MCF 10A (cell line): Measurements from ENCODE around the gene SYNE1. TPM values are rescaled to one million over a fixed set of nuclear protein-coding genes. Genes with fewer than 3 reads are reported as not detected.

Source experiments
- BruUV-seq: library from RNA; stranded (reverse); fragments of 400-500 nt; replicated peaks from 2 replicates; lab custom pipeline; 2021; lab: Mats Ljungman, UMichigan
- CTCF ChIA-PET: fragments of 300-600 bp; sonication (Branson Sonifier 250); formaldehyde crosslinking; extraction: SDS; loops from one replicate; lab custom pipeline; 2021; ENCODE audit warnings: antibody characterized with exemption, inconsistent platforms; lab: Yijun Ruan, JAX
- POLR2A ChIA-PET: fragments of 300-600, 350-650 bp; sonication (Branson Sonifier 250); formaldehyde crosslinking; extraction: SDS; loops from one replicate; lab custom pipeline; 2020; ENCODE audit warnings: antibody characterized with exemption, inconsistent platforms; lab: Yijun Ruan, JAX
- DNase-seq: peaks from one replicate; pipeline ENCODE4 v3.0.0-alpha.2; 2018; ENCODE audit not compliant: unreplicated experiment
- H3K27ac Mint-ChIP-seq: one replicate; pipeline ENCODE4 v1.8.0; 2022; ENCODE audit warnings: mild to moderate bottlenecking, low read depth, mixed read lengths; ENCODE audit not compliant: unreplicated experiment
- H3K27me3 Mint-ChIP-seq: one replicate; pipeline ENCODE4 v1.8.0; 2022; ENCODE audit warnings: mixed read lengths; ENCODE audit not compliant: insufficient read depth, unreplicated experiment
- H3K36me3 Mint-ChIP-seq: one replicate; pipeline ENCODE4 v1.8.0; 2022; ENCODE audit warnings: mild to moderate bottlenecking, moderate library complexity, mixed read lengths; ENCODE audit not compliant: insufficient read depth, unreplicated experiment
- H3K4me1 Mint-ChIP-seq: one replicate; pipeline ENCODE4 v1.8.0; 2022; ENCODE audit warnings: mixed read lengths; ENCODE audit not compliant: insufficient read depth, unreplicated experiment
- H3K4me3 Mint-ChIP-seq: one replicate; pipeline ENCODE4 v1.8.0; 2022; ENCODE audit warnings: mild to moderate bottlenecking, moderate library complexity, mixed read lengths; ENCODE audit not compliant: unreplicated experiment
- H3K9me3 Mint-ChIP-seq: one replicate; pipeline ENCODE4 v1.8.0; 2022; ENCODE audit warnings: mixed read lengths; ENCODE audit not compliant: unreplicated experiment
- CTCF ChIP-seq: fragments of 200-600 bp; IDR thresholded peaks from one replicate; pipeline ENCODE4 v1.8.0; 2022; ENCODE audit warnings: antibody characterized with exemption, mild to moderate bottlenecking; ENCODE audit not compliant: unreplicated experiment
- intact Hi-C: fragments of 100-400 bp; cut with micrococcal nuclease; formaldehyde crosslinking; loops from 2 replicates; pipeline ENCODE4 v1.14.1; 2022
- total RNA-seq: library from RNA; stranded (reverse); gene quantifications from 2 replicates; pipeline ENCODE4 v1.2.3, GENCODE V29; 2022

SYNE1 gene
- total RNA-seq, 1 experiment from 2014 or later = 25.4 TPM

- Mint-ChIP-seq H3K27ac (no peak overlapping the region), H3K4me1 (peaks cover 9% of the 10 kb centered on the region), H3K36me3 (no peaks in the 10 kb centered on the region), H3K4me3 (no peak overlapping the region), H3K27me3 (no peaks in the 10 kb centered on the region), H3K9me3 (no peaks in the 10 kb centered on the region)
- DNase-seq = no peak
- BruUV-seq = no TSS peak
- intact Hi-C loops = no loop called here
- ChIA-PET POLR2A (no interaction called here), CTCF (interaction anchor here (0.6 kb wide), 1 partner anchor 1320 kb away, joined by 3 read pairs; no protein-coding TSS in a partner anchor)
- TF ChIP-seq CTCF = no peak
These were observed 251.0 kb downstream of the SYNE1 start for GRCh38 chr6:152386131-152386530.

- H3K27me3 Mint-ChIP-seq = no peaks in the 10 kb centered on the region
- BruUV-seq = no TSS peak
- H3K4me3 Mint-ChIP-seq = peak overlapping the region; percentile 70
- intact Hi-C loops = no loop called here
- H3K27ac Mint-ChIP-seq = peak overlapping the region; percentile 96
- peaks cover 20% of the 10 kb centered on the region for H3K4me1 Mint-ChIP-seq
- TF ChIP-seq CTCF = no peak
- CTCF ChIA-PET = interaction anchor here (0.6 to 0.9 kb wide), 7 partner anchors 12 to 1488 kb away, joined by 3 to 5 read pairs (median 3); no protein-coding TSS in a partner anchor
- no peaks in the 10 kb centered on the region for H3K36me3 Mint-ChIP-seq
- DNase-seq = peak; percentile 50
- H3K9me3 Mint-ChIP-seq = no peaks in the 10 kb centered on the region
- POLR2A ChIA-PET = interaction anchor here (0.6 to 1.7 kb wide), 8 partner anchors 13 to 619 kb away, joined by 3 to 6 read pairs (median 3); no protein-coding TSS in a partner anchor
These were observed 255.9 kb downstream of the SYNE1 start for GRCh38 chr6:152380993-152381898.

DNA sequence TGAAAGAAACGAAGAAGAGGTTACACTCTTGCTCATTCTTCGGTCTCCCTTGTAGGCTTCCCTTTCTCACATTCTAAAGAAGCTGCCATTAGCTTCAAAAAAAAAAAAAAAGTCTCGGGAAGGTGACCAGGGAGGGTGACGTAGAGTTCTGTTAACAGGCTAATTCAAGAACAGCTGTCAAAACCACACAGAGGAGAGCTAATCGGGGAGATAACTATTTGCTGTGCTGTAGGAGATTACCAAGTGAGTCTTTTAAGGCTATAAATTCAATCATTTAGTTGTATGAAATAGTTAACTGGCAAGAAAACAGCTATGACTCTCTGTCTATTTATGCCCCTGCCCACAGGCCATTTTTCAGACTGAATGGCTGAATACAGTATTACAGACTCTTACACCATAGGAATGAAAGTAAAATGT lies 256.8 kb downstream of the SYNE1 start:
- DNase-seq = peak; percentile 42
- Mint-ChIP-seq H3K9me3 (no peaks in the 10 kb centered on the region), H3K27me3 (no peaks in the 10 kb centered on the region), H3K4me1 (peaks cover 20% of the 10 kb centered on the region), H3K36me3 (no peaks in the 10 kb centered on the region), H3K27ac (peak overlapping the region; percentile 96), H3K4me3 (peak overlapping the region; percentile 70)
- CTCF ChIA-PET = interaction anchor here (0.6 to 0.9 kb wide), 5 partner anchors 24 to 640 kb away, joined by 3 to 6 read pairs (median 3); no protein-coding TSS in a partner anchor
- POLR2A ChIA-PET = interaction anchor here (0.6 to 1.7 kb wide), 10 partner anchors 11 to 623 kb away, joined by 3 to 6 read pairs (median 3); no protein-coding TSS in a partner anchor
- intact Hi-C loops = no loop called here
- TF ChIP-seq CTCF = no peak
- no TSS peak for BruUV-seq

GRCh38 chr6:152379423-152379822 lies 257.7 kb downstream of the SYNE1 start:
- intact Hi-C loops = no loop called here
- no peak for TF ChIP-seq CTCF
- BruUV-seq = no TSS peak
- H3K4me3 Mint-ChIP-seq = peak overlapping the region; percentile 70
- POLR2A ChIA-PET = interaction anchor here (0.6 to 1.4 kb wide), 3 partner anchors 7 to 30 kb away, joined by 3 to 4 read pairs (median 3); no protein-coding TSS in a partner anchor
- H3K36me3 Mint-ChIP-seq = no peaks in the 10 kb centered on the region
- DNase-seq = no peak
- H3K27me3 Mint-ChIP-seq = no peaks in the 10 kb centered on the region
- H3K4me1 Mint-ChIP-seq = peaks cover 20% of the 10 kb centered on the region
- H3K27ac Mint-ChIP-seq = peak overlapping the region; percentile 96
- CTCF ChIA-PET = no interaction called here
- H3K9me3 Mint-ChIP-seq = no peaks in the 10 kb centered on the region
